ENCODE data around the gene LDHD.

Gene LDHD

GRCh38 chr16:75087375-75087979 lies 29.1 kb downstream of the LDHD start:
- ATAC-seq (ENCODE audit: insufficient read depth, low read depth) (peak; percentile 78), DNase-seq (peak; percentile 61)
- H3K79me2 ChIP-seq (ENCODE audit: insufficient read depth, low read length) = peaks cover 100% of the 10 kb centered on the region
- H3K27ac ChIP-seq (ENCODE audit: low read length) = peak overlapping the region; percentile 75
- H3K4me1 ChIP-seq (ENCODE audit: insufficient read depth, low read length) = peaks cover 80% of the 10 kb centered on the region
- no peak overlapping the region for H3K4me3 ChIP-seq (ENCODE audit: low read depth in 1 of 2, low read length in 2 of 2)
- H3K9ac ChIP-seq (ENCODE audit: low read depth, low read length) = peak overlapping the region; percentile 14; the same call in 1 of the 2 replicates
- peaks cover 34% of the 10 kb centered on the region for H4K20me1 ChIP-seq (ENCODE audit: insufficient read depth, low read length)
- H3K4me2 ChIP-seq (ENCODE audit: insufficient read depth, low read length) = peak overlapping the region; percentile 28; the same call in 1 of the 2 replicates
- no peak for TF ChIP-seq CTCF (IDR thresholded peaks at IDR 0.05; ENCODE audit: borderline replicate concordance, extremely low read depth, low read length, poor library complexity, severe bottlenecking)
- TF ChIP-seq EZH2 (IDR thresholded peaks at IDR 0.05; ENCODE audit: borderline replicate concordance, low read depth, low read length, severe bottlenecking) = no peak
- H3K27me3 ChIP-seq (ENCODE audit: insufficient read depth, low read length, poor library complexity) = no peaks in the 10 kb centered on the region
- H3K36me3 ChIP-seq (ENCODE audit: insufficient read depth, low read length) = peaks cover 52% of the 10 kb centered on the region
- no peak overlapping the region for H2AFZ ChIP-seq (ENCODE audit: low read depth, low read length)
- no peaks in the 10 kb centered on the region for H3K9me3 ChIP-seq (ENCODE audit: insufficient read depth, low read length, severe bottlenecking)

GRCh38 chr16:75086688-75087374 lies 29.7 kb downstream of the LDHD start:
- Histone ChIP-seq H3K79me2 (ENCODE audit: insufficient read depth, low read length) (peaks cover 100% of the 10 kb centered on the region), H3K36me3 (ENCODE audit: insufficient read depth, low read length) (peaks cover 56% of the 10 kb centered on the region), H3K4me1 (ENCODE audit: insufficient read depth, low read length) (peaks cover 85% of the 10 kb centered on the region), H4K20me1 (ENCODE audit: insufficient read depth, low read length) (peaks cover 33% of the 10 kb centered on the region), H3K9ac (ENCODE audit: low read depth, low read length) (peak overlapping the region; percentile 14; the same call in 1 of the 2 replicates), H3K4me3 (ENCODE audit: low read depth in 1 of 2, low read length in 2 of 2) (no peak overlapping the region), H3K27me3 (ENCODE audit: insufficient read depth, low read length, poor library complexity) (no peaks in the 10 kb centered on the region), H3K4me2 (ENCODE audit: insufficient read depth, low read length) (peak overlapping the region; percentile 28; the same call in 1 of the 2 replicates), H3K9me3 (ENCODE audit: insufficient read depth, low read length, severe bottlenecking) (no peaks in the 10 kb centered on the region), H3K27ac (ENCODE audit: low read length) (peak overlapping the region; percentile 75), H2AFZ (ENCODE audit: low read depth, low read length) (no peak overlapping the region)
- DNase-seq = peak; percentile 64
- TF ChIP-seq EZH2 (IDR thresholded peaks at IDR 0.05; ENCODE audit: borderline replicate concordance, low read depth, low read length, severe bottlenecking) = no peak
- TF ChIP-seq CTCF (IDR thresholded peaks at IDR 0.05; ENCODE audit: borderline replicate concordance, extremely low read depth, low read length, poor library complexity, severe bottlenecking) = no peak
- peak; percentile 78 for ATAC-seq (ENCODE audit: insufficient read depth, low read depth)

- no peak overlapping the region for H2AFZ ChIP-seq (ENCODE audit: low read depth, low read length)
- no peaks in the 10 kb centered on the region for H3K9me3 ChIP-seq (ENCODE audit: insufficient read depth, low read length, severe bottlenecking)
- H3K79me2 ChIP-seq (ENCODE audit: insufficient read depth, low read length) = peaks cover 100% of the 10 kb centered on the region
- no peak overlapping the region for H3K4me3 ChIP-seq (ENCODE audit: low read depth in 1 of 2, low read length in 2 of 2)
- H4K20me1 ChIP-seq (ENCODE audit: insufficient read depth, low read length) = peaks cover 33% of the 10 kb centered on the region
- TF ChIP-seq EZH2 (IDR thresholded peaks at IDR 0.05; ENCODE audit: borderline replicate concordance, low read depth, low read length, severe bottlenecking) (no peak), CTCF (IDR thresholded peaks at IDR 0.05; ENCODE audit: borderline replicate concordance, extremely low read depth, low read length, poor library complexity, severe bottlenecking) (no peak)
- H3K36me3 ChIP-seq (ENCODE audit: insufficient read depth, low read length) = peaks cover 60% of the 10 kb centered on the region
- DNase-seq = no peak
- no peak for ATAC-seq (ENCODE audit: insufficient read depth, low read depth)
- no peak overlapping the region for H3K4me2 ChIP-seq (ENCODE audit: insufficient read depth, low read length)
- no peak overlapping the region for H3K9ac ChIP-seq (ENCODE audit: low read depth, low read length)
- H3K4me1 ChIP-seq (ENCODE audit: insufficient read depth, low read length) = peaks cover 91% of the 10 kb centered on the region
- H3K27me3 ChIP-seq (ENCODE audit: insufficient read depth, low read length, poor library complexity) = no peaks in the 10 kb centered on the region
- H3K27ac ChIP-seq (ENCODE audit: low read length) = peak overlapping the region; percentile 75
Measured at GRCh38 chr16:75086281-75086680, 30.3 kb downstream of the LDHD start.
